K562 (cell line): ENCODE measurements around the gene DSCAM. TPM values are rescaled to one million over a fixed set of nuclear protein-coding genes. Genes with fewer than 3 reads are reported as not detected.
A peak's percentile ranks its signal among the peaks of the same experiment; 100 is the strongest.

ENCODE experiments used
- ATAC-seq: fragments of 200-7000 bp; cut with Tn5 transposase; 3 replicates; pipeline ENCODE4 v1.9.1; 2020; ENCODE audit warnings: moderate library complexity
- BruUV-seq: library from RNA; stranded (reverse); fragments of 400-500 nt; replicated peaks from 2 replicates; lab custom pipeline; 2021; lab: Mats Ljungman, UMichigan
- CTCF ChIA-PET: fragments of 300-600 bp; formaldehyde crosslinking; extraction: SDS; loops from one replicate; lab custom pipeline; 2021; ENCODE audit warnings: low intra/inter-chr PET ratio; lab: Yijun Ruan, JAX
- POLR2A ChIA-PET: fragments of 300-600, 350-650 bp; sonication (Branson Sonifier 250); formaldehyde crosslinking; extraction: SDS; loops from one replicate; lab custom pipeline; 2021; ENCODE audit warnings: antibody characterized with exemption, inconsistent platforms; lab: Yijun Ruan, JAX
- DNase-seq, 4 experiments: peaks; one replicate each; pipeline versions ENCODE4 v3.0.0 to v3.0.0-alpha.2; 2011 to 2018; ENCODE audit warnings: low spot score in 3 of 4, mixed read lengths in 3 of 4; ENCODE audit errors: extremely low read depth in 1 of 4
- FAIRE-seq: peaks from 2 replicates; lab custom pipeline; 2011; peaks lifted over from hg19 to GRCh38; lab: Jason Lieb, UNC
- H2AFZ ChIP-seq: 2 replicates; pipeline ENCODE4 v1.6.0; 2011; ENCODE audit warnings: low read depth, low read length, control low read depth, inconsistent platforms
- H3K27ac ChIP-seq: fragments of 200-600 bp; 3 replicates; pipeline ENCODE4 v1.8.0; 2011; ENCODE audit warnings: low read depth, mild to moderate bottlenecking, control low read depth, inconsistent platforms, low read length, moderate library complexity, mixed read lengths; ENCODE audit errors: extremely low read depth
- H3K27me3 ChIP-seq, 2 experiments: fragments of 300-600 bp in 1 of 2; 2 replicates in 1 of 2; 3 replicates in 1 of 2; pipeline versions ENCODE4 v1.6.0 to v1.8.0; 2011; ENCODE audit warnings: inconsistent platforms in 2 of 2, low read length in 2 of 2, mild to moderate bottlenecking in 1 of 2, mixed read lengths in 1 of 2, moderate library complexity in 1 of 2; ENCODE audit not compliant: control insufficient read depth in 2 of 2, insufficient read depth in 2 of 2
- H3K36me3 ChIP-seq: fragments of 300-600 bp; 3 replicates; pipeline ENCODE4 v1.8.0; 2011; ENCODE audit warnings: mild to moderate bottlenecking, low read length, inconsistent platforms; ENCODE audit not compliant: control insufficient read depth, insufficient read depth
- H3K4me1 ChIP-seq, 2 experiments: fragments of 200-600 bp in 1 of 2; replicated peaks in 1 of 2; 2 replicates in 1 of 2; 3 replicates in 1 of 2; pipeline versions ENCODE4 v1.5.1 to v1.8.0; 2011; ENCODE audit warnings: inconsistent platforms in 2 of 2, low read length in 2 of 2, mild to moderate bottlenecking in 1 of 2, mixed read lengths in 1 of 2, moderate library complexity in 1 of 2; ENCODE audit not compliant: control insufficient read depth in 2 of 2, insufficient read depth in 2 of 2
- H3K4me2 ChIP-seq: 2 replicates; pipeline ENCODE4 v1.6.1; 2011; ENCODE audit warnings: low read length, control low read depth, inconsistent platforms, mixed read lengths; ENCODE audit not compliant: insufficient read depth
- H3K4me3 ChIP-seq: fragments of 200-600 bp; sonication (generic), shearing (Covaris generic); 2 replicates; pipeline ENCODE4 v1.5.1; 2016; ENCODE audit warnings: control low read depth, inconsistent platforms
- H3K79me2 ChIP-seq: fragments of 200-600 bp; 3 replicates; pipeline ENCODE4 v1.8.0; 2011; ENCODE audit warnings: low read length, inconsistent platforms; ENCODE audit not compliant: control insufficient read depth, insufficient read depth
- H3K9ac ChIP-seq, 2 experiments: 2 replicates each; pipeline versions ENCODE4 v1.6.0 to v1.6.1; 2011; ENCODE audit warnings: low read depth in 2 of 2, low read length in 2 of 2, control low read depth in 1 of 2, inconsistent platforms in 1 of 2, mild to moderate bottlenecking in 1 of 2, mixed read lengths in 1 of 2; ENCODE audit not compliant: insufficient read depth in 1 of 2
- H3K9me1 ChIP-seq: one replicate; pipeline ENCODE4 v1.6.0; 2011; ENCODE audit warnings: inconsistent platforms, mild to moderate bottlenecking, low read length, moderate library complexity; ENCODE audit not compliant: control insufficient read depth, insufficient read depth
- H3K9me3 ChIP-seq: replicated peaks from 2 replicates; pipeline ENCODE4 v1.5.1; 2011; ENCODE audit warnings: low read depth, low read length, inconsistent platforms; ENCODE audit not compliant: control insufficient read depth, insufficient read depth
- H4K20me1 ChIP-seq: replicated peaks from 2 replicates; pipeline ENCODE4 v1.6.1; 2011; ENCODE audit warnings: low read length, inconsistent platforms, mixed read lengths; ENCODE audit not compliant: control insufficient read depth, insufficient read depth
- RAD21 ChIP-seq, 2 experiments: fragments of 250-450 bp in 1 of 2; fragments of 450-650 bp in 1 of 2; sonication (Bioruptor Pico) in 1 of 2; formaldehyde crosslinking in 1 of 2; IDR thresholded peaks in 1 of 2; conservative IDR thresholded peaks in 1 of 2; 2 replicates each; pipeline versions ENCODE4 v1.4.0 to v1.8.0; 2020 to 2022; ENCODE audit warnings: mild to moderate bottlenecking in 2 of 2, moderate library complexity in 1 of 2
- ZBTB49 ChIP-seq: sonication (generic); formaldehyde crosslinking; IDR thresholded peaks from 2 replicates; pipeline ENCODE4 v1.8.0; 2022; ENCODE audit warnings: missing genetic modification reagents, mild to moderate bottlenecking, borderline replicate concordance
- WGBS: fragments of 100-300 bp; shearing (Covaris generic); methylation state at CpG from one replicate; pipeline ENCODE4 v1.1.6; 2016; ENCODE audit warnings: low coverage, mixed read lengths; ENCODE audit not compliant: insufficient coverage; ENCODE audit errors: missing lambda C conversion rate; 5-methylcytosine and 5-hydroxymethylcytosine counted together
- in situ Hi-C: fragments of 300-500 bp; cut with MboI; formaldehyde crosslinking; loops from 4 replicates; pipeline ENCODE4 v1.15.0; 2018; ENCODE audit warnings: inconsistent platforms, mixed read lengths
- intact Hi-C: fragments of 100-400 bp; cut with micrococcal nuclease; formaldehyde crosslinking; loops from 2 replicates; pipeline ENCODE4 v1.14.2; 2022
- polyA plus RNA-seq, 8 experiments: library from polyadenylated mRNA; depleted of rRNA in 4 of 8; stranded (reverse) in 5 of 8; unstranded in 3 of 8; fragments of >200 nt; fragmentation: Nextera tagmentation in 2 of 8; fragmentation: Illumina TruSeq in 1 of 8; extraction: Ambion mirVana in 2 of 8; extraction: Trizol in 1 of 8; gene quantifications; 2 replicates each; pipeline versions ENCODE4 v1.2.1 to v1.2.3, GENCODE V29; 2011 to 2014; ENCODE audit warnings: inconsistent platforms in 1 of 8, missing spikeins in 1 of 8
- total RNA-seq, 7 experiments: library from RNA; depleted of rRNA in 6 of 7; stranded (reverse); fragments of >200 nt in 6 of 7; fragmentation: Illumina TruSeq in 2 of 7; extraction: Trizol in 2 of 7; gene quantifications; 2 replicates each; pipeline versions ENCODE4 v1.2.1 to v1.2.3, GENCODE V29; 2011 to 2021; ENCODE audit warnings: low replicate concordance in 1 of 7
- TF ChIP-seq, protein P1 (sequence below), 3 experiments: IDR thresholded peaks in 2 of 3; conservative IDR thresholded peaks in 1 of 3; 2 replicates each; pipeline ENCODE4 v1.5.1; 2011 to 2012; ENCODE audit warnings: low read length in 3 of 3, mild to moderate bottlenecking in 3 of 3, control low read depth in 2 of 3, improper control_type of control experiment in 1 of 3, inconsistent platforms in 1 of 3, low read depth in 1 of 3, mixed read lengths in 1 of 3, moderate library complexity in 1 of 3; ENCODE audit not compliant: insufficient read depth in 2 of 3

Gene DSCAM
- total and polyA plus RNA-seq, 9 of the 15 experiments (the other 6 are each of a cell fraction or from before 2014, with no cell fraction given): not detected

DNA sequence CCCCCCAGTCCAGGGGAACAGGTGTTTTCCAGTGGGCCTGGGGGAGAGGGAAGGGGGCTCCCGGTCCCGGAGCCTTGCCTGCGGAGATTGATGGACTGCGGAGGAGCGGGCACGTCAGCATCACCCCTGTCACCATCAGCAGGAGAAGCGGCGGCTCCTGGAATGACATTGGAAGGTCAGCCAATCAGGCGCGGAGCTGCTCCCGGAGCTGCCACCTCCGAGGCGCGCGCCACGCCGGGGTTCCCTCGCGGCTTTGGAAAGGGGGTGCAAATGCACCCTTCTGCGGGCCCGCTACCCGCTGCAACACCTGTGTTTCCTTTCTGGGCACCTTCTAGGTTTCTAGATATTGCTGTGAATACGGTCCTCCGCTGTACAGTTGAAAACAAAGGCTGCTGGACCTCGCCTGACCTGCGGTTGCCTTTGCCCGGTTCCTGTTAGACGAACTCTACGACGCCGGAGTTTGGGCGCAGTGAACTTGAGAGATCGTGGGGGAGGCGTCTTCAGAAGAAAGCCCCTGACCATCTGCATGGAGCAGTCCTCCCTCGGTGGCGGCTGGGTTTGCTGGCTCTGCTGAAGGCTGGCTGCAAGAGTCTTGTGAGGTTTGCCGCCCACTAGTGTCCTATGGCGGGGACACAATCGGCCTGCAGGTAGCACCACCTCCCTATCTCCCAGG is 5.3 kb downstream of the DSCAM start:
- ATAC-seq (peak; percentile 45; the same call in 2 of the 3 replicates), FAIRE-seq (no peak)
- H3K36me3 ChIP-seq: no peaks in the 10 kb centered on the region
- H3K27ac ChIP-seq: no peak overlapping the region
- in situ Hi-C loops (no loop called here), intact Hi-C loops (no loop called here)
- H3K4me3 ChIP-seq: no peak overlapping the region
- no peaks in the 10 kb centered on the region for H4K20me1 ChIP-seq
- H3K27me3 ChIP-seq: no peaks in the 10 kb centered on the region
- TF ChIP-seq ZBTB49 (no peak), RAD21 (CRISPR knock-in tag; conservative IDR thresholded peaks at IDR 0.05 in 1 of 2, IDR thresholded peaks at IDR 0.05 in 1 of 2) (peak in 1 of 2 experiments; percentile 35; a peak in 2 of 4 replicates)
- TF ChIP-seq, protein P1, sequence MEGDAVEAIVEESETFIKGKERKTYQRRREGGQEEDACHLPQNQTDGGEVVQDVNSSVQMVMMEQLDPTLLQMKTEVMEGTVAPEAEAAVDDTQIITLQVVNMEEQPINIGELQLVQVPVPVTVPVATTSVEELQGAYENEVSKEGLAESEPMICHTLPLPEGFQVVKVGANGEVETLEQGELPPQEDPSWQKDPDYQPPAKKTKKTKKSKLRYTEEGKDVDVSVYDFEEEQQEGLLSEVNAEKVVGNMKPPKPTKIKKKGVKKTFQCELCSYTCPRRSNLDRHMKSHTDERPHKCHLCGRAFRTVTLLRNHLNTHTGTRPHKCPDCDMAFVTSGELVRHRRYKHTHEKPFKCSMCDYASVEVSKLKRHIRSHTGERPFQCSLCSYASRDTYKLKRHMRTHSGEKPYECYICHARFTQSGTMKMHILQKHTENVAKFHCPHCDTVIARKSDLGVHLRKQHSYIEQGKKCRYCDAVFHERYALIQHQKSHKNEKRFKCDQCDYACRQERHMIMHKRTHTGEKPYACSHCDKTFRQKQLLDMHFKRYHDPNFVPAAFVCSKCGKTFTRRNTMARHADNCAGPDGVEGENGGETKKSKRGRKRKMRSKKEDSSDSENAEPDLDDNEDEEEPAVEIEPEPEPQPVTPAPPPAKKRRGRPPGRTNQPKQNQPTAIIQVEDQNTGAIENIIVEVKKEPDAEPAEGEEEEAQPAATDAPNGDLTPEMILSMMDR (IDR thresholded peaks at IDR 0.05 in 2 of 3, conservative IDR thresholded peaks at IDR 0.05 in 1 of 3; ENCODE audit: insufficient read depth in 2 of 3, low read depth in 1 of 3, low read length in 3 of 3): peak; percentile 1 to 37 (median 11); a peak in 2 of 6 replicates
- TF ChIP-seq, all 486 proteins: peak for 2
- Histone ChIP-seq H2AFZ (no peak overlapping the region), H3K4me1 (no peaks in the 10 kb centered on the region), H3K9me1 (no peaks in the 10 kb centered on the region), H3K9me3 (no peaks in the 10 kb centered on the region), H3K4me2 (no peak overlapping the region), H3K79me2 (no peaks in the 10 kb centered on the region), H3K9ac (no peak overlapping the region)
- CTCF ChIA-PET: no interaction called here
- WGBS: 2% methylated on average over 37 of the region's 39 CpGs
- no TSS peak for BruUV-seq
- POLR2A ChIA-PET: no interaction called here
- DNase-seq: peak in 1 of 4 experiments; percentile 14
